ENCODE results near the gene AKR1D1.
"Not testable (repeated sequence)": the region's sequence is repeated elsewhere in the genome, so short reads cannot be mapped to it uniquely, and the experiment has no call there.

AKR1D1 gene, protein sequence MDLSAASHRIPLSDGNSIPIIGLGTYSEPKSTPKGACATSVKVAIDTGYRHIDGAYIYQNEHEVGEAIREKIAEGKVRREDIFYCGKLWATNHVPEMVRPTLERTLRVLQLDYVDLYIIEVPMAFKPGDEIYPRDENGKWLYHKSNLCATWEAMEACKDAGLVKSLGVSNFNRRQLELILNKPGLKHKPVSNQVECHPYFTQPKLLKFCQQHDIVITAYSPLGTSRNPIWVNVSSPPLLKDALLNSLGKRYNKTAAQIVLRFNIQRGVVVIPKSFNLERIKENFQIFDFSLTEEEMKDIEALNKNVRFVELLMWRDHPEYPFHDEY

DNA sequence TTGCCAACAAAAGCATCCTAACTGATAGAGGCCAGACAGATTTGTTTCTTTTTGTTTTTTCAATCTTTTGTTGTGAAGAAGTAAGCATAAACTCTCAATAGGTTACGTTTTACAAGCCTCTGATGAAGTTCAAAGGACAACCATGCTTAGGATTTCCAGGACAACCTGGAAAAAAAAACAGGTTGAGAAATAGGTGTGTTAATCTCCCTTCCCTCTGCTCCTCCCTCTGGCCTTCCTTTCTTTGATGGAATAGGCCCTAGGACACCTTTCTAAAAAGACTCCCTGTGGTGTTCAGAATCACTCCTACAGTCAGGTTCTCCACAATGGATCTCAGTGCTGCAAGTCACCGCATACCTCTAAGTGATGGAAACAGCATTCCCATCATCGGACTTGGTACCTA lies at the start of gene AKR1D1:
Gene AKR1D1 (plus strand): TSS at position 264 of the 400 bp plus-strand sequence. CDS start 60 bp downstream, at position 324.
- DNase-seq (ENCODE audit: low read depth in 2 of 2) = no peak

DNA sequence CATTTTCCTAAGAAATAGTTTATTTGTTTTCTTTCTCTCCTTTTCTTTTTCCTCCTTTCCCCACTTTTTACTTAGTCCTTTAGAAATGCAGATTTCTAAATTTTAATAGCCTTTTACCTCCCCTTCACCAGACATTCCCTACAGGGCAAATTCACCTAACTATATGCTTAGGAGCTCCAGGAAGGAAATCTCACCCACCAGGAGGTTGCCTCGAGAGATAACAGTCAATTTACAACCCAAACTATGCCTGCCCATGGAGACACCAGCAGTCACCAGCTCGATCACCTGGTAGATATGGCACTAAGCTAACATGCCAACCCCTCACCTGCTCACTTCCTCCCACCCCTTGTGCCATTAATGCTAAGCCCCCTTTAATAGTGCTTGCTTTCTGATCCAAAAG lies 49.2 kb upstream of the AKR1D1 start:
- DNase-seq (ENCODE audit: low read depth in 2 of 2) = no peak

GRCh38 chr7:138029126-138029525 lies 47.1 kb upstream of the AKR1D1 start:
- DNase-seq (ENCODE audit: low read depth in 2 of 2) = no peak

GRCh38 chr7:138029941-138030340 lies 46.3 kb upstream of the AKR1D1 start:
- no peak for DNase-seq (ENCODE audit: low read depth in 2 of 2)

DNA sequence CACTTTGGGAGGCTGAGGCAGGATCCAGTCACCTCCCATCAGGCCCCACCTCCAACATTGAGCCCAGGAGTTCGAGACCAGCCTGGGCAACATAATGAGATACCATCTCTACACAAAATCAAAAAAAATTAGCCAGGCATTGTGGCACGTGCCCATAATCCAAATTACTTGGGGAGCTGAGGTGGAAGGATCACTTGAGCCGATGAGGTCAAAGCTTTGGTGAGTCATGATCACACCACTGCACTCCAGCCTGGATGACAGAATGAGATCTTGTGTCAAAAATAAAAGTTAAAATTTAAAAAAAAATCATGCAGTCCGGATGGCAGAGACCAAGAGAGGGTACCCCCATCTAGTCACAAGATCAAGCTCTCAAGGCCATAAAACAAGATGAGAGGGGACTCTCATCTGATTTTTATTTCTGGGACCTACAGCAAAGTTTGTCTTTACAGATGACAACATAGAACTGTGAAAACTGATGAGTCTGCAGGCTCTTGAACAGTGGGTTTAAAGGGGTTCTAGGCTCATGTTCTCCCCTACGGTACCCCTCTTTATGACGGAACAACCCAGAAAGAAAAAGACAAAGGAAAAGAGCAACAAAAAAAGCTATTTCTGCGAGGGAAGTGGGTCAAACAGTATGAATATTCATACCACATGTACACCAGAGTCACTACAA lies 45.4 kb upstream of the AKR1D1 start:
- DNase-seq (ENCODE audit: low read depth in 2 of 2) = no peak

- no peak for DNase-seq (ENCODE audit: low read depth in 2 of 2)
These were observed 44.1 kb upstream of the AKR1D1 start for GRCh38 chr7:138032186-138032585.

- DNase-seq (ENCODE audit: low read depth in 2 of 2) = no peak
These were observed 43.5 kb upstream of the AKR1D1 start for GRCh38 chr7:138032770-138033169.

GRCh38 chr7:138033241-138033640 lies 43.0 kb upstream of the AKR1D1 start:
- no peak for DNase-seq (ENCODE audit: low read depth in 2 of 2)

GRCh38 chr7:138036135-138036534 lies 40.1 kb upstream of the AKR1D1 start:
- DNase-seq (ENCODE audit: low read depth in 2 of 2) = no peak

DNA sequence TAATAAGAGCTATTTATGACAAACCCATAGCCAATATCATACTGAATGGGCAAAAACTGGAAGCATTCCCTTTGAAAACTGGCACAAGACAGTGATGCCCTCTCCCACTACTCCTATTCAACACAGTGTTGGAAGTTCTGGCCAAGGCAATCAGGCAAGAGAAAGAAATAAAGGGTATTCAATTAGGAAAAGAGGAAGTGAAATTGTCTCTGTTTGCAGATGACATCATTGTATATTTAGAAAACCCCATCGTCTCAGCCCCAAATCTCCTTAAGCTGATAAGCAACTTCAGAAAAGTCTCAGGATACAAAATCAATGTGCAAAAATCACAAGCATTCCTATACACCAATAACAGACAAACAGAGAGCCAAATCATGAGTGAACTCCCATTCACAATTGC lies 36.2 kb upstream of the AKR1D1 start:
- DNase-seq (ENCODE audit: low read depth in 2 of 2) = not testable (repeated sequence)

- no peak for DNase-seq (ENCODE audit: low read depth in 2 of 2)
These were observed 31.4 kb upstream of the AKR1D1 start for GRCh38 chr7:138044897-138045296.

GRCh38 chr7:138047907-138048306 lies 28.4 kb upstream of the AKR1D1 start:
- DNase-seq (ENCODE audit: low read depth in 2 of 2) = no peak

GRCh38 chr7:138049505-138050116 lies 26.6 kb upstream of the AKR1D1 start:
- no peak for DNase-seq (ENCODE audit: low read depth in 2 of 2)

DNA sequence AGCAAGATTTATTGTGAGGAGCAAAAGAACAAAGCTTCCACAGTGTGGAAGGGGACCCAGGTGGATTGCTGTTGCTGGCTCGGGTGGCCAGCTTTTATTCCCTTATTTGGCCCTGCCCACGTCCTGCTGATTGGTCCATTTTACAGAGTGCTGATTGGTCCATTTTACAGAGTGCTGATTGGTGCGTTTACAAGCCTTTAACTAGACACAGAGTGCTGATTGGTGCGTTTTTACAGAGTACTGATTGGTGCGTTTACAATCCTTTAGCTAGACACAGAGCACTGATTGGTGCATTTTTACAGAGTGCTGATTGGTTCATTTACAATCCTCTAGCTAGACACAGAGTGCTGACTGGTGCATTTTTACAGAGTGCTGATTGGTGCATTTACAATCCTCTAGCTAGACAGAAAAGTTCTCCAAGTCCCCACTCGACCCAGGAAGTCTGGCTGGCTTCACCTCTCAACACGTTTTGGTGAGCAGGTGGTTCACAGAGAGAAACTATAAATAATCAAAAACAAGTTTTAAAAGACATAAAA lies 24.5 kb upstream of the AKR1D1 start:
- DNase-seq (ENCODE audit: low read depth in 2 of 2) = not testable (repeated sequence)

DNA sequence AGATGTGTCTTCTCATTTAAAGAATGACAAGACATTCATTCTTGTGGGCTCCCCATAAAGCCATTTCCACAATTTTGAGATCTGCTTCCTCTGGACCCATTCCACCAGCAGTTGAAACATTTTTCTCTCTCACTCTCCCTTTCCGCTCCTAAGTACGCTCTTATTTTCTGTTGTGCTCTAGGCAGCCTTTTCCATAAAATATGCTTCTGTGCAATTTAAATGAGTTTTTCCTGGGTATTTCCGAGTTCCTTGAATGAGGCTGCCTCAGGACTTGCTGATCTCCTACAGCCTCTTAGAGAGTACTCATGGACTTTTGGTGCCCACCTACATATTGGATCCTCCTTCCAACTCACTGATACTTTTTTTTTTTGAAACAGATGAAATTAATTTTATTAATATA lies 23.6 kb upstream of the AKR1D1 start:
- DNase-seq (ENCODE audit: low read depth in 2 of 2) = no peak

GRCh38 chr7:138055698-138056097 lies 20.6 kb upstream of the AKR1D1 start:
- not testable (repeated sequence) for DNase-seq (ENCODE audit: low read depth in 2 of 2)

- no peak for DNase-seq (ENCODE audit: low read depth in 2 of 2)
These were observed 12.9 kb upstream of the AKR1D1 start for GRCh38 chr7:138063400-138063799.

GRCh38 chr7:138064856-138065357 lies 11.4 kb upstream of the AKR1D1 start:
- no peak for DNase-seq (ENCODE audit: low read depth in 2 of 2)

GRCh38 chr7:138065827-138066226 lies 10.4 kb upstream of the AKR1D1 start:
- DNase-seq (ENCODE audit: low read depth in 2 of 2) = no peak

DNA sequence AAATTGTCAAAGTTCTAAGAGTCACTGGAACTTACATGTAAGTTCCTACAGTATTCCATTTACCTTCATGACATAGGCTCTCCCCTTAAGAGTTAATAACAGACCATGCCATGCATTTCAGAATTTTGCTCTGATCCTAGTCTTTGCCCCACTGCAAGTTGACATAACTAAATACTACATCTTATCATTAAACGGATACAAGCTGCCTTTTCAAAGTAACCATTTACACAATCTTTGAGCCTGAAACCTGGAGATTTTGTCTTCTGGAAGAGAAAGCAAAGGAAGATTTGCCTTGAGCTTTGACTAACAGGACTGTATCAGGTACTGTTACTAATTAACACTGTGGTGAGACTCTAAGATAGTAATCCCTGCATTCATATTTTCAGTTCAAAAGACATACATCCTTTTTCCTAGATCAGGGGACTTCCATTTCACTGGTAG lies 9.3 kb upstream of the AKR1D1 start:
- no peak for DNase-seq (ENCODE audit: low read depth in 2 of 2)

DNA sequence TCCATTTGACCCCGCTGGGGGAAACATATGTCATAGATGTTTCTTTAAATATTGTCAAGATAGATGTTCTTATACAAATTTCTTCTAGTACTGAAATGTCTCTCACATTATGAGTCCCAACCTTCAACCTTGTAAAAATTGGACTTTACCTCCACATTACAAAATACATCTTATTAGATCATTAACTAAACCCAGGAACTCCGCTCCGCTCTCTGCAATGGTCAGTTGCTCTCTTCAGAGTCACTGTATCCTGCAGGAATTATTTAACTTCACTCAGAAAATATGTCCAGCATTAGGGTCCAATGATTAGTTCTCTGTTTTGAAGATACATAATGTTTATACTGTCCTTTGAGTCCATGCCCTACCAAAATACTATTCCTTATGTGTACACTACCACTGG lies 8.5 kb upstream of the AKR1D1 start:
- DNase-seq (ENCODE audit: low read depth in 2 of 2) = no peak

- no peak for DNase-seq (ENCODE audit: low read depth in 2 of 2)
These were observed 5.4 kb upstream of the AKR1D1 start for GRCh38 chr7:138070908-138071307.

Measured in stimulated activated CD8-positive, alpha-beta memory T cell treated with anti-CD3 and anti-CD28 coated beads, Interleukin-7, amount 100 ng/mL, for 4 hours (primary cell).